Body of pancreas (tissue), 4 donors: ENCODE results near the gene VPS9D1.

Source experiments
- CTCF ChIP-seq, 7 experiments: fragments of 450-650 bp in 4 of 7; fragments of 200-600 bp in 3 of 7; sonication (generic) in 3 of 7; IDR thresholded peaks; one replicate each; pipeline ENCODE4 v1.5.1; 2016 to 2019; ENCODE audit warnings: antibody characterized with exemption in 7 of 7
- POLR2A ChIP-seq, 3 donors: fragments of 450-650 bp; IDR thresholded peaks; one replicate each; pipeline ENCODE4 v1.6.1; 2016; ENCODE audit warnings: antibody characterized with exemption in 3 of 3, mild to moderate bottlenecking in 2 of 3

- TF ChIP-seq POLR2A (IDR thresholded peaks at IDR 0.05) (no peak), CTCF (IDR thresholded peaks at IDR 0.05) (no peak)
Measured at GRCh38 chr16:89737341-89738071, 16.8 kb upstream of the VPS9D1 start.
